Adrenal gland (tissue), 12 donors: ENCODE results near the gene SLC6A3. TPM values are rescaled to one million over a fixed set of nuclear protein-coding genes. Genes with fewer than 3 reads are reported as not detected.
"Not testable (repeated sequence)": the region's sequence is repeated elsewhere in the genome, so short reads cannot be mapped to it uniquely, and the experiment has no call there.

Experiments used
- DNase-seq, 7 donors: peaks; one replicate each; pipeline ENCODE4 v3.0.0-alpha.2; 2019 to 2020
- H3K27ac ChIP-seq, 5 donors: fragments of 200-600 bp; sonication (generic) in 4 of 5; 1 replicate in 3 of 5; 2 replicates in 2 of 5; pipeline versions ENCODE4 v1.5.1 to v1.8.0; 2016 to 2020; ENCODE audit warnings: mild to moderate bottlenecking in 1 of 5
- H3K27me3 ChIP-seq: fragments of 200-600 bp; 2 replicates; pipeline ENCODE4 v1.8.0; 2021
- H3K36me3 ChIP-seq, 2 donors: fragments of 200-600 bp; replicated peaks in 1 of 2; 1 replicate in 1 of 2; 2 replicates in 1 of 2; pipeline versions ENCODE4 v1.5.1 to v1.8.0; 2018 to 2022
- H3K4me1 ChIP-seq, 2 donors: fragments of 200-600 bp; replicated peaks in 1 of 2; 1 replicate in 1 of 2; 2 replicates in 1 of 2; pipeline versions ENCODE4 v1.5.1 to v1.8.0; 2018 to 2021
- H3K4me3 ChIP-seq, 4 donors: fragments of 200-600 bp; sonication (generic) in 3 of 4; one replicate each; pipeline ENCODE4 v1.5.1; 2016 to 2018
- H3K9me3 ChIP-seq, 3 donors: fragments of 200-600 bp; sonication (generic) in 1 of 3; replicated peaks in 1 of 3; 1 replicate in 2 of 3; 2 replicates in 1 of 3; pipeline versions ENCODE4 v1.5.1 to v1.8.0; 2016 to 2021
- POLR2A ChIP-seq, 2 donors: fragments of 450-650 bp; IDR thresholded peaks; one replicate each; pipeline ENCODE4 v1.6.1; 2017; ENCODE audit warnings: antibody characterized with exemption in 2 of 2, mild to moderate bottlenecking in 2 of 2, moderate library complexity in 1 of 2
- WGBS, 4 donors: extraction: QIAGEN DNeasy Blood & Tissue Kit in 2 of 4; methylation state at CpG; one replicate each; pipeline versions ENCODE4 v1.1.5 to v1.1.7; 2013 to 2017; 5-methylcytosine and 5-hydroxymethylcytosine counted together
- intact Hi-C, 2 donors: fragments of 100-400 bp; cut with DNase I; formaldehyde crosslinking; loops; one replicate each; pipeline versions ENCODE4 v1.14.1 to v1.15.0; 2022 to 2023
- polyA plus RNA-seq, 3 donors: library from polyadenylated mRNA; stranded (reverse); fragments of 200-250 nt in 2 of 3; fragments of 350-450 nt in 1 of 3; fragmentation: Illumina TruSeq in 1 of 3; extraction: RNeasy Lipid Tissue Mini Kit (QIAGEN cat#74804) in 1 of 3; gene quantifications; one replicate each; pipeline ENCODE4 v1.2.3, GENCODE V29; 2013 to 2014
- total RNA-seq, 9 donors: library from RNA; depleted of rRNA in 4 of 9; stranded (reverse); fragments of >200 nt in 4 of 9; fragments of 120-200 nt in 1 of 9; fragmentation: NEBNext Ultra II Directional in 1 of 9; extraction: Animal tissue kit (Norgen Biotek cat#: 25700) in 1 of 9; gene quantifications; one replicate each; pipeline versions ENCODE4 v1.1.0 to v1.2.4, GENCODE V29; 2013 to 2023
- TF ChIP-seq, protein P1 (sequence below), 6 experiments: fragments of 450-650 bp in 4 of 6; fragments of 200-600 bp in 2 of 6; sonication (generic) in 1 of 6; IDR thresholded peaks; 1 replicate in 5 of 6; 2 replicates in 1 of 6; pipeline versions ENCODE4 v1.5.1 to v1.8.0; 2016 to 2021; ENCODE audit warnings: antibody characterized with exemption in 6 of 6, mild to moderate bottlenecking in 2 of 6, moderate library complexity in 1 of 6
- donor health status: healthy with polysubstance abuse.
- donor health status: Bipolar disorder and iron deficiency.
- donor health status: DM: yes; HTN: yes; CAD: no.
- donor health status: DM: no; HTN: no; CAD: no.
- donor health status: DM: no; HTN: no; CAD: no.
- donor health status: DM: yes; HTN: yes; CAD: no.

Gene SLC6A3
- total and polyA plus RNA-seq, 12 donors = 0.10 TPM; not detected in 11

- TF ChIP-seq, protein P1, sequence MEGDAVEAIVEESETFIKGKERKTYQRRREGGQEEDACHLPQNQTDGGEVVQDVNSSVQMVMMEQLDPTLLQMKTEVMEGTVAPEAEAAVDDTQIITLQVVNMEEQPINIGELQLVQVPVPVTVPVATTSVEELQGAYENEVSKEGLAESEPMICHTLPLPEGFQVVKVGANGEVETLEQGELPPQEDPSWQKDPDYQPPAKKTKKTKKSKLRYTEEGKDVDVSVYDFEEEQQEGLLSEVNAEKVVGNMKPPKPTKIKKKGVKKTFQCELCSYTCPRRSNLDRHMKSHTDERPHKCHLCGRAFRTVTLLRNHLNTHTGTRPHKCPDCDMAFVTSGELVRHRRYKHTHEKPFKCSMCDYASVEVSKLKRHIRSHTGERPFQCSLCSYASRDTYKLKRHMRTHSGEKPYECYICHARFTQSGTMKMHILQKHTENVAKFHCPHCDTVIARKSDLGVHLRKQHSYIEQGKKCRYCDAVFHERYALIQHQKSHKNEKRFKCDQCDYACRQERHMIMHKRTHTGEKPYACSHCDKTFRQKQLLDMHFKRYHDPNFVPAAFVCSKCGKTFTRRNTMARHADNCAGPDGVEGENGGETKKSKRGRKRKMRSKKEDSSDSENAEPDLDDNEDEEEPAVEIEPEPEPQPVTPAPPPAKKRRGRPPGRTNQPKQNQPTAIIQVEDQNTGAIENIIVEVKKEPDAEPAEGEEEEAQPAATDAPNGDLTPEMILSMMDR (IDR thresholded peaks at IDR 0.05) = no peak
- no peak for TF ChIP-seq POLR2A (IDR thresholded peaks at IDR 0.05)
- 36 to 47% (median 38%) methylated on average over 6 of the region's 6 CpGs for WGBS, 4 donors
- Histone ChIP-seq H3K4me1 (no peaks in the 10 kb centered on the region), H3K27me3 (peaks cover 30% of the 10 kb centered on the region), H3K9me3 (no peaks in the 10 kb centered on the region), H3K4me3 (no peak overlapping the region), H3K27ac (no peak overlapping the region), H3K36me3 (no peaks in the 10 kb centered on the region)
- no peak for DNase-seq
- intact Hi-C loops = no loop called here
Observed at GRCh38 chr5:1363160-1363559, 82.1 kb downstream of the SLC6A3 start.

DNA sequence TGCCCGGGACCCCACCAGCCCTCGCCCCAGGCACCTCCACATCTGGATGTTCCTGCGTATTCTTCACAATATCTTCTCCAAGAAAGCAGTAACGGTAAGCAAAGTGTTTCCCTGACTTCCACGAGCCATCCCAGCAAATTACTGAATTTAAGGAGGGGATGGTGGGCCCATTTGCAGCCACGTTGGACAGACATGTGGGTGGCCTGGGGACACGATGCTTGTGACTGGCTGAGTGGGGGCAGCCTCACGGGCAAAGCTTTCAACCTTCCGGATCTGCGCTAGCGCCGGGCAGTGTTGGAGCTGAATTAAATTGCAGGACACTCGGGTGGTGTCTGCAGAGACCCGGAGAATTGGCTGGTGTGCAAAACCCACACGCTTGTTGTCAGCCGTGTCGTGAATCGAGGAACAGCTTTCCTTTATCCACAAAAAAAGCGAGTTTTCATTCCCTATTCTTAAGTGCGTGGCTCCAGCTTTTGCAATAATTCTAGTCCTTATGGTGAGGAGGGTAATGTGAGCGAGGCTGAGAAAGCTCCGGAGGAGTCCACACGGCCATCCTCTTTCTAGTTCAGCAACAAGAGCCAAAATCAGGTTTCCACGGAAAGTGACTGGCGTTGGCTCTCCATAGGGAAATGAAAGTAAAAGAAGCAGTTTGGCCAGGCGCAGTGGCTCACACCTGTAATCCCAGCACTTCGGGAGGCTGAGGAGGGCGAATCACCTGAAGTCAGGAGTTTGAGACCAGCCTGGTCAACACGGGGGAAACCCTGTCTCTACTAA is 82.8 kb downstream of the SLC6A3 start:
- H3K27me3 ChIP-seq = peaks cover 36% of the 10 kb centered on the region
- H3K36me3 ChIP-seq = no peaks in the 10 kb centered on the region
- 75 to 80% (median 77%) methylated on average over 29 of the region's 29 CpGs for WGBS, 4 donors
- no peak overlapping the region for H3K4me3 ChIP-seq
- no peaks in the 10 kb centered on the region for H3K4me1 ChIP-seq
- TF ChIP-seq POLR2A (IDR thresholded peaks at IDR 0.05) = no peak
- TF ChIP-seq, protein P1 (IDR thresholded peaks at IDR 0.05) = no peak
- intact Hi-C loops = no loop called here
- H3K9me3 ChIP-seq = no peaks in the 10 kb centered on the region
- H3K27ac ChIP-seq = no peak overlapping the region
- no peak for DNase-seq

DNA sequence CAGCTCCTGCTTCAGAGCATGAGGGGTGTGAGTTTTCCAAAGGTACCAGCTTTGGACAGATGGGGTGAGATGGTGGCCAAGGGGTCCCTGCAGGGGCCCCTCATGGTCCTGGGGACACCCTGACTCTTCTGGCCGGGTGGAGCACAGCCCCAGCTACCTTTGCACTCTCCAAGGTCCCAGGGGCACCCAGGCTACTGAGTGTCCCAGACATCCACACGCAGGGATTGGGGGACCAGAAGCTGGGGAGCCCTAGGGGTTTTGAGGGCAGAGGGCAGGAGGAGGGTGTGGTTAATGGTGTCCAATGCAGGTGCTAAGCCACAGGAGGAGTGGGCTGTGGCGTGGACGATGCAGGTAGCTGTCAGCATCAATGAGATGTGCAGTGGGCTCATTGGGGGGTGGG is 84.4 kb downstream of the SLC6A3 start:
- Histone ChIP-seq H3K4me3 (no peak overlapping the region), H3K27me3 (peaks cover 37% of the 10 kb centered on the region), H3K4me1 (no peaks in the 10 kb centered on the region), H3K36me3 (no peaks in the 10 kb centered on the region), H3K9me3 (no peaks in the 10 kb centered on the region), H3K27ac (no peak overlapping the region)
- 53 to 81% (median 61%) methylated on average over 3 to 4 of the region's 4 CpGs for WGBS, 4 donors
- no peak for TF ChIP-seq POLR2A (IDR thresholded peaks at IDR 0.05)
- TF ChIP-seq, protein P1 (IDR thresholded peaks at IDR 0.05) = no peak
- no peak for DNase-seq
- intact Hi-C loops = no loop called here

GRCh38 chr5:1360367-1360766 is 84.9 kb downstream of the SLC6A3 start:
- H3K36me3 ChIP-seq, H3K4me1 ChIP-seq, H3K4me3 ChIP-seq, intact Hi-C loops, H3K27ac ChIP-seq, DNase-seq, H3K9me3 ChIP-seq: not testable (repeated sequence)
- 69 to 75% (median 72%) methylated on average over 7 of the region's 7 CpGs for WGBS, 4 donors
- H3K27me3 ChIP-seq = peaks cover 37% of the 10 kb centered on the region

DNA sequence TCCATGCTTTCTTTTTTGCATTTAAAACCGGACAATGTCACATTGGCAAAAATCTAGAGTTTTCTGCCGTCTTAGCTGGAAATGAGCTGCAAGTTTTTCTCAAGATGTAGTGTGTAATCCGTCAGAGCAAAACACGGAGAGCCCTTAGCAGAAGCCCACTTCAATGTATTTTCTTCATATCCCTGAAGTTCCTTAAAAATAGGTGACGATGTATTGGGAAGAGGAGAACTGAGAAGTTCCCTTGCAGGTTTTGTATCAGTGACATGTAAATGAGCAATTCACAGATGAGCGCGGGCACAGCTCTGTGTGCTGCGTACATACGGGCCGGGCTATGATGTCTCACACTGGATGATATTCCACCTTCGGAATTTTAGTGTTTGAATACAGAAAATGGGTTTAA is 85.5 kb downstream of the SLC6A3 start:
- intact Hi-C loops = no loop called here
- Histone ChIP-seq H3K4me3 (no peak overlapping the region), H3K36me3 (no peaks in the 10 kb centered on the region), H3K9me3 (no peaks in the 10 kb centered on the region), H3K4me1 (no peaks in the 10 kb centered on the region), H3K27me3 (peaks cover 37% of the 10 kb centered on the region), H3K27ac (no peak overlapping the region)
- DNase-seq = no peak
- WGBS, 4 donors = 71 to 89% (median 78%) methylated on average over 11 of the region's 11 CpGs
- TF ChIP-seq POLR2A (IDR thresholded peaks at IDR 0.05) = no peak
- TF ChIP-seq, protein P1 (IDR thresholded peaks at IDR 0.05) = no peak
